ENCODE data around the gene RFTN1.

The RFTN1 gene

DNA sequence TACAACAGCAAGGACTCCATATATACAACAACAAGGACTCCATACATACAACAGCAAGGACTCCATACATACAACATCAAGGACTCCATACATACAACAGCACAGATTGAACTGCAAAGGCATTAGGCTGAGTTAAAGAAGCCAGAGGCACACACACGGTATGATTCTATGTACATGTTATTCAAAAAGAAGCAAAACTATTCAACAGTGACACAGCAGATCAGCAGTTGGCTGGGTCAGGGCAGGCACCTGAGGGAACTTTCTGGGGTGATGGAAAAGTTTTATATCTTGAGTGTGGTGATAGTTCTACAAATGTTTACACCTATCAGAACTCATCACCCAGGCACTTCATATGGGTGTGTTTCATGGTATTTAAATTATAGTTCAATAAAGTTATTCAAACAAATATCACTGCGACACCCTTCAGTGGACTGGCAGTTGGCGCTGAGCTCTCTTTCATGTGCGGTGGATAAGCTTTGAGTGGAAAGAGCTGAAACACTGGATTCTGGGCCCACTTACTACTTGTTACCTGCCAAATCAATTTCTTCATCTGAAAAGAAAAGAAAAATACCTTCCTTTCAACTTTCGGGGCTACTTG, 28.0 kb downstream of the RFTN1 start:
- Histone ChIP-seq H3K4me3 (ENCODE audit: low read length, poor library complexity, severe bottlenecking) (no peak overlapping the region), H3K9me3 (ENCODE audit: insufficient read depth, low read depth, low read length) (no peaks in the 10 kb centered on the region), H3K4me2 (ENCODE audit: low read depth, low read length, poor library complexity, severe bottlenecking) (no peak overlapping the region), H3K9ac (ENCODE audit: low read depth, low read length, poor library complexity, severe bottlenecking) (no peak overlapping the region), H3F3A (ENCODE audit: low read depth) (peaks cover 7% of the 10 kb centered on the region; the same call in 1 of the 2 replicates), H3K79me2 (ENCODE audit: insufficient read depth, low read length) (peaks cover 93% of the 10 kb centered on the region), H3K9me2 (replicated peaks; ENCODE audit: low read depth, low read length) (no peaks in the 10 kb centered on the region), H2AFZ (ENCODE audit: low read length) (no peak overlapping the region), H3K4me1 (ENCODE audit: insufficient read depth, low read length, poor library complexity, severe bottlenecking) (peaks cover 53% of the 10 kb centered on the region), H3K36me3 (ENCODE audit: insufficient read depth, low read length) (peaks cover 42% of the 10 kb centered on the region; the same call in 1 of the 2 replicates), H3K27me3 (ENCODE audit: insufficient read depth, low read length, poor library complexity, severe bottlenecking) (no peaks in the 10 kb centered on the region), H4K20me1 (ENCODE audit: insufficient read depth, low read length, poor library complexity, severe bottlenecking) (no peaks in the 10 kb centered on the region)
- TF ChIP-seq, protein P1, sequence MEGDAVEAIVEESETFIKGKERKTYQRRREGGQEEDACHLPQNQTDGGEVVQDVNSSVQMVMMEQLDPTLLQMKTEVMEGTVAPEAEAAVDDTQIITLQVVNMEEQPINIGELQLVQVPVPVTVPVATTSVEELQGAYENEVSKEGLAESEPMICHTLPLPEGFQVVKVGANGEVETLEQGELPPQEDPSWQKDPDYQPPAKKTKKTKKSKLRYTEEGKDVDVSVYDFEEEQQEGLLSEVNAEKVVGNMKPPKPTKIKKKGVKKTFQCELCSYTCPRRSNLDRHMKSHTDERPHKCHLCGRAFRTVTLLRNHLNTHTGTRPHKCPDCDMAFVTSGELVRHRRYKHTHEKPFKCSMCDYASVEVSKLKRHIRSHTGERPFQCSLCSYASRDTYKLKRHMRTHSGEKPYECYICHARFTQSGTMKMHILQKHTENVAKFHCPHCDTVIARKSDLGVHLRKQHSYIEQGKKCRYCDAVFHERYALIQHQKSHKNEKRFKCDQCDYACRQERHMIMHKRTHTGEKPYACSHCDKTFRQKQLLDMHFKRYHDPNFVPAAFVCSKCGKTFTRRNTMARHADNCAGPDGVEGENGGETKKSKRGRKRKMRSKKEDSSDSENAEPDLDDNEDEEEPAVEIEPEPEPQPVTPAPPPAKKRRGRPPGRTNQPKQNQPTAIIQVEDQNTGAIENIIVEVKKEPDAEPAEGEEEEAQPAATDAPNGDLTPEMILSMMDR (conservative IDR thresholded peaks at IDR 0.05; ENCODE audit: low read length), result no peak
- TF ChIP-seq EZH2phosphoT487 (IDR thresholded peaks at IDR 0.05; ENCODE audit: borderline replicate concordance), result no peak

DNA sequence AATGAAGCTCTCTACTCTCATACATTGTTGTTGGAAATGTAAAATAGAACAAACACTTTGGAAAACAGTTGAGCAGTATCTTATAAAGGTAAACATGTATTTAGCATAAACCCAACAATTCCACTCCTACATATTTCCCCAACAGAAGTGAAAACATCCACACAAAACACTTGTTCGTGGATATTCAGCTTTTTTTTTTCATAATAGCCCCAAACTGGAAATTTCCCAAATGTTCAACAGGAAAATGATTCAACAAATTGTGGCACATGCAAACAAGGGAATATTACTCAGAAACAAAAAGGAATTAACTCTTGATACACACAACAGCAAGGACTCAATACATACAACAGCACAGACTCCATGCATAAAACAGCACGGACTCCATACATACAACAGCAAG, 28.5 kb downstream of the RFTN1 start:
- Histone ChIP-seq H3K9me2 (replicated peaks; ENCODE audit: low read depth, low read length) (no peaks in the 10 kb centered on the region), H3F3A (ENCODE audit: low read depth) (peaks cover 7% of the 10 kb centered on the region; the same call in 1 of the 2 replicates), H2AFZ (ENCODE audit: low read length) (no peak overlapping the region), H4K20me1 (ENCODE audit: insufficient read depth, low read length, poor library complexity, severe bottlenecking) (peaks cover 3% of the 10 kb centered on the region), H3K9ac (ENCODE audit: low read depth, low read length, poor library complexity, severe bottlenecking) (no peak overlapping the region), H3K4me1 (ENCODE audit: insufficient read depth, low read length, poor library complexity, severe bottlenecking) (peaks cover 58% of the 10 kb centered on the region), H3K4me3 (ENCODE audit: low read length, poor library complexity, severe bottlenecking) (no peak overlapping the region), H3K4me2 (ENCODE audit: low read depth, low read length, poor library complexity, severe bottlenecking) (no peak overlapping the region), H3K9me3 (ENCODE audit: insufficient read depth, low read depth, low read length) (no peaks in the 10 kb centered on the region), H3K36me3 (ENCODE audit: insufficient read depth, low read length) (peaks cover 41% of the 10 kb centered on the region; the same call in 1 of the 2 replicates), H3K27me3 (ENCODE audit: insufficient read depth, low read length, poor library complexity, severe bottlenecking) (no peaks in the 10 kb centered on the region), H3K79me2 (ENCODE audit: insufficient read depth, low read length) (peaks cover 93% of the 10 kb centered on the region)
- TF ChIP-seq EZH2phosphoT487 (IDR thresholded peaks at IDR 0.05; ENCODE audit: borderline replicate concordance), result no peak
- TF ChIP-seq, protein P1 (conservative IDR thresholded peaks at IDR 0.05; ENCODE audit: low read length), result no peak

DNA sequence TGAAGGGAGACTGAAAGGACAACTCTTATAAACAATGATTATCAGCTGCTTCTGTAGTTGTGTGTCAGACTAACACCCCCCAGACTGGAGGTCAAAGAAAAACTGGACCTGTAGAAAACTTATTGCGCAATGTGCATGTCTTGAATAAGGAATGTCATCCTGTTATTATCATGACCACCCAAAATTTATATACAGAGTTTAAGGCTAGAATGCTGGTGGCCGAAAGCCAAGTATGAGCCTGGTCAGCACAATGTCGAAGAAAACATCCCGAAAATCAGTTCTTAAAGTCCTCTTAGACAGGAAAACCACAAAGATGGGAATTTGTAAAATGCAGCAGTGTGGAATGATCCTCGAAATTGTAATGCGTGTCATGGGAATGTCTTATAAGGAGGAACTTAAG, 29.3 kb downstream of the RFTN1 start:
- H3F3A ChIP-seq (ENCODE audit: low read depth), result peaks cover 7% of the 10 kb centered on the region; the same call in 1 of the 2 replicates
- peaks cover 66% of the 10 kb centered on the region for H3K4me1 ChIP-seq (ENCODE audit: insufficient read depth, low read length, poor library complexity, severe bottlenecking)
- H4K20me1 ChIP-seq (ENCODE audit: insufficient read depth, low read length, poor library complexity, severe bottlenecking), result peaks cover 4% of the 10 kb centered on the region
- H3K27me3 ChIP-seq (ENCODE audit: insufficient read depth, low read length, poor library complexity, severe bottlenecking), result no peaks in the 10 kb centered on the region
- H3K4me2 ChIP-seq (ENCODE audit: low read depth, low read length, poor library complexity, severe bottlenecking), result no peak overlapping the region
- H3K9me2 ChIP-seq (replicated peaks; ENCODE audit: low read depth, low read length), result no peaks in the 10 kb centered on the region
- TF ChIP-seq, protein P1 (conservative IDR thresholded peaks at IDR 0.05; ENCODE audit: low read length), result no peak
- peaks cover 93% of the 10 kb centered on the region for H3K79me2 ChIP-seq (ENCODE audit: insufficient read depth, low read length)
- H3K9me3 ChIP-seq (ENCODE audit: insufficient read depth, low read depth, low read length), result no peaks in the 10 kb centered on the region
- H3K9ac ChIP-seq (ENCODE audit: low read depth, low read length, poor library complexity, severe bottlenecking), result no peak overlapping the region
- H3K36me3 ChIP-seq (ENCODE audit: insufficient read depth, low read length), result peaks cover 42% of the 10 kb centered on the region; the same call in 1 of the 2 replicates
- no peak overlapping the region for H3K4me3 ChIP-seq (ENCODE audit: low read length, poor library complexity, severe bottlenecking)
- H2AFZ ChIP-seq (ENCODE audit: low read length), result no peak overlapping the region

Data from Loucy (cell line).